ENCODE data around the gene ERMP1.
"Not testable (repeated sequence)": the region's sequence is repeated elsewhere in the genome, so short reads cannot be mapped to it uniquely, and the experiment has no call there.

ERMP1 gene

GRCh38 chr9:5832538-5833529, at the start of gene ERMP1:
ERMP1 (minus strand) TSS chr9:5833117; CDS start chr9:5833027, 90 bp downstream.
- peak; percentile 52 for DNase-seq

GRCh38 chr9:5882244-5883012, 49.5 kb upstream of the ERMP1 start:
- not testable (repeated sequence) for DNase-seq

- DNase-seq: no peak
These were observed 46.7 kb upstream of the ERMP1 start for GRCh38 chr9:5879419-5880181.

GRCh38 chr9:5876711-5877110, 43.8 kb upstream of the ERMP1 start:
- no peak for DNase-seq

GRCh38 chr9:5876026-5876425, 43.1 kb upstream of the ERMP1 start:
- DNase-seq: no peak

GRCh38 chr9:5874048-5874447, 41.1 kb upstream of the ERMP1 start:
- no peak for DNase-seq

GRCh38 chr9:5873439-5873838, 40.5 kb upstream of the ERMP1 start:
- no peak for DNase-seq

- DNase-seq: no peak
These were observed 39.6 kb upstream of the ERMP1 start for GRCh38 chr9:5872511-5872910.

- no peak for DNase-seq
These were observed 38.9 kb upstream of the ERMP1 start for GRCh38 chr9:5871785-5872184.

GRCh38 chr9:5870691-5871090, 37.8 kb upstream of the ERMP1 start:
- DNase-seq: no peak

GRCh38 chr9:5870020-5870339, 37.1 kb upstream of the ERMP1 start:
- no peak for DNase-seq

- DNase-seq: no peak
These were observed 36.5 kb upstream of the ERMP1 start for GRCh38 chr9:5869315-5870019.

- no peak for DNase-seq
These were observed 35.3 kb upstream of the ERMP1 start for GRCh38 chr9:5868235-5868634.

- no peak for DNase-seq
These were observed 33.8 kb upstream of the ERMP1 start for GRCh38 chr9:5866685-5867084.

- no peak for DNase-seq
These were observed 33.4 kb upstream of the ERMP1 start for GRCh38 chr9:5866272-5866671.

GRCh38 chr9:5864446-5864845, 31.5 kb upstream of the ERMP1 start:
- no peak for DNase-seq

GRCh38 chr9:5863092-5863746, 30.3 kb upstream of the ERMP1 start:
- no peak for DNase-seq

GRCh38 chr9:5858833-5859232, 25.9 kb upstream of the ERMP1 start:
- DNase-seq: no peak

- no peak for DNase-seq
These were observed 25.0 kb upstream of the ERMP1 start for GRCh38 chr9:5857928-5858327.

GRCh38 chr9:5854063-5854790, 21.3 kb upstream of the ERMP1 start:
- no peak for DNase-seq

GRCh38 chr9:5853617-5854016, 20.7 kb upstream of the ERMP1 start:
- DNase-seq: no peak
